ENCODE results near the gene CRB3.

Gene CRB3

DNA sequence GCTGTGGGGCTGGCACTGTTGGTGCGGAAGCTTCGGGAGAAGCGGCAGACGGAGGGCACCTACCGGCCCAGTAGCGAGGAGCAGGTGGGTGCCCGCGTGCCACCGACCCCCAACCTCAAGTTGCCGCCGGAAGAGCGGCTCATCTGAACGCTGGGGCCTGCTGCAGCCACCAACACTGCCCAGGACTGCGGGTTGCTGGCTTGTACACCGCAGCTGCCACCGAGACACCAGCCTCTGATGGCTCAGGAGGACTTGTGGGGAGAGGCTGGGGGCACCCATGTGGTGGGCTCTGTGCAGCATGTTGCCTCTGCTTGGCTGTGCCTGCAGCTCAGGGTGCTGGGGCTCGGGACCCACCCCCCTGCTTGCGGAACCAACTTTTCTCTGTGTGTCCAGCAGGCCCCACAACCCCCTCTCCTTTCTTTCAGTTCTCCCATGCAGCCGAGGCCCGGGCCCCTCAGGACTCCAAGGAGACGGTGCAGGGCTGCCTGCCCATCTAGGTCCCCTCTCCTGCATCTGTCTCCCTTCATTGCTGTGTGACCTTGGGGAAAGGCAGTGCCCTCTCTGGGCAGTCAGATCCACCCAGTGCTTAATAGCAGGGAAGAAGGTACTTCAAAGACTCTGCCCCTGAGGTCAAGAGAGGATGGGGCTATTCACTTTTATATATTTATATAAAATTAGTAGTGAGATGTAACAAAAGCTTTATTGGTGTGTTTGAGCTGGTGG is 2.6 kb downstream of the CRB3 start:
- ATAC-seq (replicated peaks) = no peak
- peaks cover 16 to 21% of the 10 kb centered on the region in 2 donors for H3K4me1 Mint-ChIP-seq
- H3K27me3 Mint-ChIP-seq = peaks cover 11 to 15% of the 10 kb centered on the region in 2 donors
- peaks cover 29 to 40% of the 10 kb centered on the region in 2 donors for H3K36me3 Mint-ChIP-seq
- no peak for DNase-seq
- H3K27ac Mint-ChIP-seq = no peak overlapping the region
- H3K9me3 Mint-ChIP-seq = no peaks in the 10 kb centered on the region
- no peak overlapping the region for H3K4me3 Mint-ChIP-seq

DNA sequence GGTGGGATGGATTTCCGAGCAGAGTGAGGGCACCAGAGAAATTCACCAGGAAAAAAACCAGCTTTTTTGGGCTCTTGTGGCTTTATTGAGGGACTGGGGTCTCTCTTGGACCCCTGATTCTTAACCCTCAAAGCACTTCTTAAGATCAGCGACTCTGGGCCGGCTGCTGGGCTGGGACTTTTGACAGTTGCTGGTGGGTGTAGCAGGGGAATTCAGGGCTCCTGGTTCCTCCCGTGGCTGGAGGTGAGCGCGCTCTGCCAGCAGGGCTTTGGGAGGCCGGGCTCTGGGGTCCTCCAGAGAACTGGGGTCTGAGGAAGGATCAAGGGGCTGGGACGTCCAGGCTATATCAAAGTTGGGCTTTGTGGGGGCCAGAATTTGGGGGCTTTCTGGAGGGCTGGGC is 3.3 kb downstream of the CRB3 start:
- Mint-ChIP-seq H3K27me3 (peaks cover 11 to 15% of the 10 kb centered on the region in 2 donors), H3K27ac (no peak overlapping the region), H3K9me3 (no peaks in the 10 kb centered on the region), H3K36me3 (peaks cover 29 to 40% of the 10 kb centered on the region in 2 donors), H3K4me1 (peaks cover 16 to 21% of the 10 kb centered on the region in 2 donors), H3K4me3 (no peak overlapping the region)
- no peak for ATAC-seq (replicated peaks)
- no peak for DNase-seq

DNA sequence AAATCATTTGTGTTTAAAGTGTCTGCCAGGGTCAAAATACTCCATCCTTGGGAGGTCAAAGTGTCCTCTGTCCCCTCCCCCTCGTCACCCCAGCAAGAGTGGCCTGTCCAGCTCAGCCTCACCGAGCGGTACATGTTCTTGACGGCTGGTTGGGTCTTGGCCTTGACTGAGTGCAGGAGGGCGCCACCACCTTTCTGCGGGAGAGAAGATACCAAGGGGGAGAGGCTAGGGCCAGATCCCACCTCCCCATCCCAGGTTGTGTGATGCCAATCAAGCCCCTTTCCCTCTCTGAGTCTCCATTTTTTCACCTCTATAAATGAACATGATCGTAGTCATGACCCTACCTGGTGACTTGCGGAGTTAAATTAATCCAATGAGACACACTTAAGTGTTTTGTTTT is 6.1 kb downstream of the CRB3 start:
- peaks cover 7 to 16% of the 10 kb centered on the region in 2 donors for H3K4me1 Mint-ChIP-seq
- H3K27me3 Mint-ChIP-seq = peaks cover under 1 to 5% of the 10 kb centered on the region in 2 donors
- ATAC-seq (replicated peaks) (no peak), DNase-seq (no peak)
- H3K4me3 Mint-ChIP-seq = no peak overlapping the region
- H3K27ac Mint-ChIP-seq = no peak overlapping the region
- peaks cover 38 to 53% of the 10 kb centered on the region in 2 donors for H3K36me3 Mint-ChIP-seq
- H3K9me3 Mint-ChIP-seq = no peaks in the 10 kb centered on the region

DNA sequence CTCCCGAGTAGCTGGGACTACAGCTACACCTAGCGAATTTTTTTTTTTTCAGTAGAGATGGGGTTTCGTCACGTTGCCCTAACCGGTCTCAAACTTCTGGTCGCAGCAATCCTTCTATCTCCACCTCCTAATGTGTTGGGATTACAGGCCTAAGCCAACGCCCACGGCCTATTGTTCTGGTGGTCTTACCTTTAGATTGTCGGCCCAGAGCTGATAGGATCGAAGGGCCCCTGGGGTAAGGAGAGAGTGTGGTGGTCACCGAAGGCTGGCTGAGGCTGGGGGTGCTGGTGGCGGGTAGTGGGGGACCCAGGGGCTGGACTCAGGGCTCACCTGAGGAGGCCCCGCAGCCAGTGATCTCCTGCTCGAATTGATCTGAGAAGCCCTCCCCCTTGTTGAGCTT is 7.0 kb downstream of the CRB3 start:
- Mint-ChIP-seq H3K36me3 (peaks cover 42 to 59% of the 10 kb centered on the region in 2 donors), H3K9me3 (no peaks in the 10 kb centered on the region), H3K4me1 (peaks cover 7 to 16% of the 10 kb centered on the region in 2 donors), H3K27ac (no peak overlapping the region), H3K27me3 (no peaks in the 10 kb centered on the region), H3K4me3 (no peak overlapping the region)
- DNase-seq = no peak
- ATAC-seq (replicated peaks) = no peak

DNA sequence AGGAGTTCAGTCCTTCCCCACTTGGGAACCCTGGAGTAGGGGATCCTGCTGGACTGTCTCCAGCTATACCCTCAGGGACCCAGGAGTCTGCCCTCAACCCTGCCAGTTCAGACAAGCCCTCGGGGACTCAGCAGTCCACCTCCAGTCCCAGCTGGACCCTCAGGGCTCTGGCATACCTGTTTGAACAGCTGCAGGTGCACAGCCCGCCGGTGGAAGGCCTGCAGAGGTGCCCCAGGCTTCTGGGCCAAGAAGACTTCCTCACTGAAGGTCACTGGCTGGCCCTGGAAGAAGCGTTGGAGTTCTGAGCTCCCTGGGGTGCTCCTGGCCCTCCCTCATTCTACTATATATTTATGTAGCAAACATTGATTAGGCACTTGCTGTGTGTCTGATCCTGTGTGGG is 8.6 kb downstream of the CRB3 start:
- no peak overlapping the region for H3K4me3 Mint-ChIP-seq
- no peak overlapping the region for H3K27ac Mint-ChIP-seq
- H3K36me3 Mint-ChIP-seq = peaks cover 48 to 57% of the 10 kb centered on the region in 2 donors
- no peaks in the 10 kb centered on the region for H3K27me3 Mint-ChIP-seq
- DNase-seq (no peak), ATAC-seq (replicated peaks) (no peak)
- H3K4me1 Mint-ChIP-seq = peaks cover 2 to 5% of the 10 kb centered on the region in 2 donors
- no peaks in the 10 kb centered on the region for H3K9me3 Mint-ChIP-seq

DNA sequence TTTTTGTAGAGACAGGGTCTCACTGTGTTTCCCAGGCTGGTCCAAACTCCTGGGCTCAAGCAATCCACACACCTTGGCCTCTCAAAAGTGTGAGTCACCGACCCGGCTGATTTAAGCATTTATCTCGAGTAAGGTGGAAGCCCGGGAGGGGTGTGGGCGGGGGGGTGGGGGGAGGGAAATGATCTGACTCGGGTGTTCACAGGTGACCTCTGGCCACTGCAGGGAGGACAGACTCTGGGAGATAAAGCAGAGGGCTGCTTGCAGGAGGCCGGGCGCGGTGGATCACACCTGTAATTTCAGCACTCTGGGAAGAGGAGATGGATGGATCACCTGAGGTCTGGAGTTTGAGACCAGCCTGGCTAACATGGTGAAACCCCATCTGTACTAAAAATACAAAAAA is 9.6 kb downstream of the CRB3 start:
- no peak for ATAC-seq (replicated peaks)

DNA sequence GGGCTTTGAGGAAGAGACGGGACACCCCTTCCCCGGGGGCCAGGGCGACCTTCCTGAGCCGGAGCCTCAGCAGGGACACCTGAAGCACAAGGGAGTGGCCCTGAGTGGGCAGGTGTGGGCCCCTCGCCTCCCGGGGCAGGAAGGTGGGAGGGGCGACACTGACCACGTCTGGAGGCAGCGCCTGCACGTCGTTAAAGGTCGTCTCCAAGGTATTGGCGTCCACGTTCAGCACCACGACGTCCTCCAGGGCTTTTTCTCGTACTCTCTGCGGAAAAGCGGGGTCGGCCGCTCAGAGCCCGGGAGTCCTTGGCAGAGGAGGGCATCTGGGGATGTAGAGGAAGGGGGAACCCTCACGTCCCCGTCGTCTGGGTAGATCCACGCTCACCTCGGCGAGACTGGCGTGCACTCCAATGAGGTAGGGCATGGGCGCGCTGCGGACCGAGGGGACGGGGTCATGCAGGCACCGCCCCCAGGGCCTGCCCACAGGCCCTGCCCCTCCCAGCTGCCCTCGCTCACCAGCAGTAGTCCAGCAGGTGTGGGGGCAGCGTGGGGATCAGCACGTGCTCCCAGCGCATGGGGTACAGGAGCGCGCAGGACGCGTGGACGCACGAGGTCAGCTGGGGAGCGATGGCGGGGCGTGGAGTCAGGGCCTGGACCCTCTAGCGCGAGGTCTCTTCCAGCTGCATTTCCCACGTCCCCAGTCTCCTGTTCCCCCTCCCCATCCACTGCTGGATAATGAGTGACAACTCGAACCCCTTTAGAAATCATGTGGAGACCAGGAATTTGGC is 11.4 kb downstream of the CRB3 start:
- no peak for DNase-seq
- Mint-ChIP-seq H3K4me3 (no peak overlapping the region), H3K27ac (no peak overlapping the region), H3K36me3 (peaks cover 27 to 38% of the 10 kb centered on the region in 2 donors), H3K27me3 (no peaks in the 10 kb centered on the region), H3K4me1 (peaks cover 4 to 13% of the 10 kb centered on the region in 2 donors), H3K9me3 (no peaks in the 10 kb centered on the region)
- no peak for ATAC-seq (replicated peaks)

More for the DNA sequence above, 9.6 kb downstream of the CRB3 start:
- H3K4me1 Mint-ChIP-seq = peaks cover 0 to 5% of the 10 kb centered on the region in 2 donors
- no peak overlapping the region for H3K27ac Mint-ChIP-seq
- no peaks in the 10 kb centered on the region for H3K9me3 Mint-ChIP-seq
- no peak for DNase-seq
- no peak overlapping the region for H3K4me3 Mint-ChIP-seq
- H3K36me3 Mint-ChIP-seq = peaks cover 38 to 49% of the 10 kb centered on the region in 2 donors
- H3K27me3 Mint-ChIP-seq = no peaks in the 10 kb centered on the region

DNA sequence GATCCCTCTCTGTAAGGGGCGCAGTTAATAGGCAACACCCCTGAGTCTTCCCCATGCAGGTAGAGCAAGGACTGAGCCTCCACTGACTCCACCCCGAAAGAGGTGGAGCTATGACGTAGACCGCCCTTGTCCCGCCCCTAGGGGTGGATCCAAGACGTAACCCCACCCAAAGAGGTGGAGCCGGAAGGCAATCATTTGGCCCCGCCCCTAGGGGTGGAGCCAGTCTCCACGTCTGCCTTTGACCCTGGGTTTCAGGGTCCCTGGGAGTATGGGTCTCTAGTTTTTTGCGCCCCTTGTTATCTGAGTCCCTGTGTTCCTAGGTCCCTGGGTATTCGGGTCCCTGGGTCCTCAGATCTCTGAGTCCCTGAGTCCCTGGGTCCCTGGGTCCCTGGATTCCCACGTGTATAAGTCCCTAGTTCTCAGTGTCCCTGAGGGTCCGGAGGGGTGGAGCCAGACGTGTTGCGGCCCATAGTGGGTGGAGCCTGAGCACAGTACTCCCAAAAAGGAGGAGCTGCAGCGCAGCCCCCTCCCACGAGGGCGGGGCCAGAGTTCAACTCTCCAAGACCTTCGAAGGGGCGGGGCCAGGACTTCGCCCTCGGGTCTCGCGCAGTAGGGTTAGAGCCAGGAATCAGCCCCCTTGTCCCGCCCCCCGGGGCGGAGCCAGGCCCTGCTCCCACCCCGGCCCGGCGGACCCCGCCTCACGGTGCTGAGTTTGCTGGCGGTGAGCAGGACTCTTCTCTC is 12.3 kb downstream of the CRB3 start:
- Mint-ChIP-seq H3K4me3 (no peak overlapping the region), H3K36me3 (peaks cover 24 to 32% of the 10 kb centered on the region in 2 donors), H3K27ac (no peak overlapping the region), H3K9me3 (no peaks in the 10 kb centered on the region), H3K27me3 (no peaks in the 10 kb centered on the region), H3K4me1 (peaks cover 9 to 21% of the 10 kb centered on the region in 2 donors)
- DNase-seq (peak; percentile 47), ATAC-seq (replicated peaks) (peak; percentile 95)

DNA sequence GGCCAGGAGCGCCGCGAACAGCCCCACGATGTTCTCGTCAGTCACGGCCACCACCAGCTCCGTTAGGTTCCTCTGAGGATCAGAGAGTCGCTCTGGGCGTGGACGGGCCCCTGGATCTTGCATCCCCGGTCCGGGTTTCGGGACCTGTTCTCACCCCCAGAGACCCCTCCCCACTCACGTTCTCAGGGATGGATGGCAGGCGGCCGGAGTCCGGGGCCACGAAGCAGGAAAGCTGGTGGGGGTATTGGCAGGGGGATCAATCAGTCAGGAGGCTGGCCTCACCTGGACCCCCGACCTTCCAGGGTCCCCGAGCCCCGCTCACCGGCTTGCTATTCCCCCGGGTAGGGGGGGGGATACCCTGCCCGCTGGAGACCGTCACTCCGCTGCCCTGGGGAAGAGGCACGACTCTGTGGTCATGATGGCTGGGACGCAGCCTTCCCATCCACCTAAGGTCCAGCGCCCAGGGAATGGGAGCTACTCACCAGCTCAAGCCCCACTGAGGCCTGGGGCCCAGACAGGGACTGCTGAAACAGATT is 12.9 kb downstream of the CRB3 start:
- no peaks in the 10 kb centered on the region for H3K9me3 Mint-ChIP-seq
- H3K36me3 Mint-ChIP-seq = peaks cover 25 to 32% of the 10 kb centered on the region in 2 donors
- H3K4me1 Mint-ChIP-seq = peaks cover 12 to 27% of the 10 kb centered on the region in 2 donors
- no peaks in the 10 kb centered on the region for H3K27me3 Mint-ChIP-seq
- DNase-seq (no peak), ATAC-seq (replicated peaks) (no peak)
- H3K27ac Mint-ChIP-seq = peak overlapping the region; percentile 25
- no peak overlapping the region for H3K4me3 Mint-ChIP-seq

DNA sequence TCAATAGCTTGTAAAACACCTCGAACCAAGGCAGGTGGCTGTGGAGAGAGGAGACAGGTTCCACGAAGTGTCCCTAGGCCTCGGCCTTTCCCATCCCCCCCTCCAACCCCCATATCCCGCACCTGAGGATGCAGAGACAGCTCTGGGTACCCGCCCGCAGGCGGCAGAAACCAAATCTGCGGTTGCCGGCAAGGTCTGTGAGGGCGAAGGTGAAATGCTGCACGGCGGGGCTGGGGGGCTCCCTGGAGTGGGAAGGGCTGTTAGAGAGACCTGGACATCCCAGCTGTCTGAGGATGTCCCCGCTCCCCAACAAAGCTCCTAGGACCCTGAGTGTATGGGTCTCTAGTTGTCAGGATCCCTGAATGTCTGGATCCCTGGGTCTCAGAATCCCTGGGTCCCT is 14.7 kb downstream of the CRB3 start:
- peaks cover 24 to 27% of the 10 kb centered on the region in 2 donors for H3K36me3 Mint-ChIP-seq
- no peak for DNase-seq
- no peak for ATAC-seq (replicated peaks)
- H3K4me3 Mint-ChIP-seq = no peak overlapping the region
- no peak overlapping the region for H3K27ac Mint-ChIP-seq
- H3K4me1 Mint-ChIP-seq = peaks cover 17 to 32% of the 10 kb centered on the region in 2 donors
- no peaks in the 10 kb centered on the region for H3K9me3 Mint-ChIP-seq
- H3K27me3 Mint-ChIP-seq = no peaks in the 10 kb centered on the region

DNA sequence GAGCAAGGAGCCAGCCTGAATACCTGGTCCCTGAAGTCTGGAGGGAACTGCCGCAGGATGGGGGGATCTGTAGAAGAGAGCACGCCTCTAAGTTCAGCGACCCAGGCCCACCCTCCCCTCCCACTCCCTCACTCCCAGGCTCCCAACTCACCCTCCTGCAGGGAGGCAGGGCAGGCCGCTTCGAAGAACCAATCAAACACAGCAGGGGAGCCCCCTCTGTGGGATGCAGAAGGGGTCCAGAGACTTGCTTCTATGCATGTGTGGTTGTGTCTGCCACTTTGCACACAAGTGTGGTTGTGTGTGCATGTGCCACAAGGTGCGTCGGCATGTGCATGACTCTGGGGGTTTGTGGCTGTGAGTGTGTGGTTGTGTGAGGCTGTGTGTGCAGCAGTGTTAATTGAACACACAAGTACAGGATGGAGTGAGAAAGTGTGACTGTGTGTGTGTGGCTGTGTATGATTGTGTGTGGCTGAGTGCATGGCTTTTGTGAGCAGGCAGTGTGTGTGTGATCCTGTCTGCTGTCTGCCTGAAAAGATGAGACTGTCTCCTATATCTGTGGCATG is 15.8 kb downstream of the CRB3 start:
- Mint-ChIP-seq H3K4me3 (peak overlapping the region in 1 of 2 donors; percentile 47), H3K36me3 (peaks cover 19 to 21% of the 10 kb centered on the region in 2 donors), H3K27ac (no peak overlapping the region), H3K9me3 (no peaks in the 10 kb centered on the region), H3K4me1 (peaks cover 17 to 27% of the 10 kb centered on the region in 2 donors), H3K27me3 (no peaks in the 10 kb centered on the region)
- ATAC-seq (replicated peaks) = no peak
- DNase-seq = no peak

DNA sequence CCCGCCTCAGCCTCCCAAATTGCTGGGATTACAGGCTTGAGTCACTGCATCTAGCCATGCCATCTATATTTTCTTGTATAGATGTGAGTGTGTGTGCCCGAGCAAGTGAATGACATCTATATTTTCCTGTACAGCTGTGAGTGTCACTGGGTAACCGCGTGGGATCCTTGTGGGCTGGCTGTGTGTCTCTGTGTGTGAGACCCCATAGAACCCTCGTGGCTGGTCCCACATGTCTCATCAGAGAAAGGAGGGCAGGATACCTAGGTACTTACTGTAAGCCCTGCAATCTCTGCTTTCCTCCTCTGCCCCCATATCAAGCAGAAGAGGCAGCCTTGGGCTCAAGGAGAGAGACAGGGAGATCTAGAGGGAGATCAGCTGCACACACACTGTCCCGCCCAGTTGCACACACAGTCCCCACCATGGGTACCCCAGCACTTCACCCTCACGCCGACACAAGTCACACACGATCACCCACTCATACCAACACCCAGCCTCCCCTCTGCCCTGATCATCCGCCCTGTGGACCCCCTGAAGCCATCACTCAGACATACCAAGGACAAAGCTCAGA is 16.9 kb downstream of the CRB3 start:
- no peak for DNase-seq
- H3K4me1 Mint-ChIP-seq = peaks cover 17 to 27% of the 10 kb centered on the region in 2 donors
- peak in 1 of 2 donors; percentile 14 for ATAC-seq (replicated peaks)
- H3K36me3 Mint-ChIP-seq = peaks cover 14 to 15% of the 10 kb centered on the region in 2 donors
- H3K27ac Mint-ChIP-seq = peak overlapping the region; percentile 97
- H3K9me3 Mint-ChIP-seq = no peaks in the 10 kb centered on the region
- H3K27me3 Mint-ChIP-seq = no peaks in the 10 kb centered on the region
- H3K4me3 Mint-ChIP-seq = peak overlapping the region; percentile 91 to 98

DNA sequence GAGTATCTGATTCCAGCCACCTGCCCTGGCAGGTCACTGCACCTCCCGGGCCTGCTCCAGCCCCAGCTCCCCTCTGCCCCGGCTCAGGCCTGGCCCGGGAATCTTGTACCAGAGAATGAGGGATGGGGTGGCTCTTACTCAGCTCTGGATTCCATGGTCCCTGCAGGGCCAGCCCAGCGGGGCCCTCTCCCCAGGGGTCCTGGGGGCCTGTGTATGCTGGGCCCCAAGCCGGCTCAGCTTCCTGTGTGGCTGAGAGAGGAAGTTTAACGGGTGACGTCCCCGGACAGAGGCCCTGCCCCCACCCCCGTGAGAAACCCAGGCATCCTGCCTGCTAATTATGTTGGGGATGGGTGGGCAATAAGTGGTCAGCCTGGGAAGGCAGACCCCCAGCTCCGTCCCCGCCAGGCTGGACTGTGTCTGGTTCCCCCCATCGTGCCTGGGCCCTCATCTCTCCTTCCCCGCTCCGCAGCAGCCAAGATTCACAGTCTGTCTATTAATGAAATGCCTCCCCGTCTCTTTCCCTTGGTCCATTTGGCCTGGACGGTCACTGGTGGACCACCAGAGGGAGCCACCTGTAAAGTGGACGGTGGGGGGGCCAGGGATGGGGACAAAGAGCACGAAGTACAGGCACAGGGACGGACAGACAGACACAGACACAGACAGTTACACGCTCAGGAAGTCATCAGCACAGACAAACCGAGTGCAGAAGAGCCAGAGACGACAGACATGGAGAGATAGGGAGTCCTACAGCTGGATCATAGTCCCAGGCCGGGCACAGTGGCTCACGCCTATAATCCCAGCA is 17.7 kb downstream of the CRB3 start, which contains the start of gene DENND1C:
TSS of gene DENND1C (minus strand) at position 247 of the 802 bp plus-strand sequence. CDS start at position 155, 92 bp downstream.
- DNase-seq (peak; percentile 67), ATAC-seq (replicated peaks) (peak; percentile 95 to 96)
- Mint-ChIP-seq H3K4me3 (peak within 1 kb of the TSS; percentile 91 to 98), H3K27ac (peak within 1 kb of the TSS; percentile 97), H3K36me3 (peaks cover 7 to 8% of the 10 kb centered on the region in 2 donors), H3K4me1 (peaks cover 17 to 27% of the 10 kb centered on the region in 2 donors), H3K9me3 (no peaks in the 10 kb centered on the region), H3K27me3 (no peaks in the 10 kb centered on the region)
